Gastroesophageal sphincter (tissue), 4 donors: Measurements from ENCODE around the gene CHCHD1. TPM values are rescaled to one million over a fixed set of nuclear protein-coding genes. Genes with fewer than 3 reads are reported as not detected.

Experiments
- ATAC-seq: fragments of 150-250 bp; one replicate; pipeline ENCODE4 v1.9.1; 2016; ENCODE audit warnings: mild to moderate bottlenecking, moderate library complexity
- H3K27ac ChIP-seq, 4 donors: fragments of 200-600 bp; sonication (generic) in 3 of 4; 1 replicate in 3 of 4; 2 replicates in 1 of 4; pipeline ENCODE4 v1.5.1; 2016 to 2019
- H3K27me3 ChIP-seq: fragments of 200-600 bp; sonication (generic); one replicate; pipeline ENCODE4 v1.5.1; 2019
- H3K36me3 ChIP-seq, 2 donors: fragments of 200-600 bp; sonication (generic); one replicate each; pipeline ENCODE4 v1.5.1; 2019; ENCODE audit warnings: control low read depth in 1 of 2
- H3K4me1 ChIP-seq, 3 donors: fragments of 200-600 bp; sonication (generic); 1 replicate in 2 of 3; 2 replicates in 1 of 3; pipeline ENCODE4 v1.5.1; 2016 to 2019; ENCODE audit warnings: control low read depth in 2 of 3
- H3K4me3 ChIP-seq, 2 donors: fragments of 200-600 bp; sonication (generic); one replicate each; pipeline ENCODE4 v1.5.1; 2019; ENCODE audit warnings: mild to moderate bottlenecking in 1 of 2, moderate library complexity in 1 of 2
- H3K9me3 ChIP-seq, 3 donors: fragments of 200-600 bp; sonication (generic); one replicate each; pipeline ENCODE4 v1.5.1; 2017 to 2019; ENCODE audit warnings: control low read depth in 2 of 3
- CTCF ChIP-seq, 4 experiments: fragments of 200-600 bp in 2 of 4; fragments of 450-650 bp in 2 of 4; sonication (generic) in 1 of 4; IDR thresholded peaks; one replicate each; pipeline ENCODE4 v1.5.1; 2017 to 2019; ENCODE audit warnings: antibody characterized with exemption in 4 of 4, mild to moderate bottlenecking in 2 of 4, moderate library complexity in 2 of 4
- EP300 ChIP-seq: sonication (generic); formaldehyde crosslinking; IDR thresholded peaks from one replicate; pipeline ENCODE4 v1.6.1; 2017; ENCODE audit warnings: antibody characterized with exemption, mild to moderate bottlenecking
- POLR2A ChIP-seq, 2 donors: fragments of 450-650 bp; IDR thresholded peaks; one replicate each; pipeline ENCODE4 v1.6.1; 2017; ENCODE audit warnings: antibody characterized with exemption in 2 of 2, mild to moderate bottlenecking in 2 of 2, moderate library complexity in 1 of 2
- POLR2AphosphoS5 ChIP-seq: sonication (generic); formaldehyde crosslinking; IDR thresholded peaks from one replicate; pipeline ENCODE4 v1.6.1; 2017; ENCODE audit warnings: antibody characterized with exemption
- WGBS, 2 donors: methylation state at CpG; one replicate each; pipeline ENCODE4 v1.1.5; 2018; ENCODE audit warnings: low coverage in 1 of 2; 5-methylcytosine and 5-hydroxymethylcytosine counted together
- total RNA-seq, 4 donors: library from RNA; depleted of rRNA; stranded (reverse); fragments of >200 nt; gene quantifications; one replicate each; pipeline ENCODE4 v1.1.0, GENCODE V29; 2016

The CHCHD1 gene
- total RNA-seq, 4 donors from 2014 or later = 19.9 to 29.5 (median 21.4) TPM

- WGBS, 2 donors = 75 to 82% methylated on average over 4 to 7 of the region's 11 CpGs
- Histone ChIP-seq H3K27ac (no peak overlapping the region), H3K27me3 (no peaks in the 10 kb centered on the region), H3K4me3 (no peak overlapping the region), H3K36me3 (peaks cover 0 to 76% of the 10 kb centered on the region in 2 donors), H3K9me3 (no peaks in the 10 kb centered on the region), H3K4me1 (peaks cover 0 to 20% (median 9%) of the 10 kb centered on the region in 3 donors)
- ATAC-seq = no peak
- TF ChIP-seq POLR2AphosphoS5 = no peak
- no peak for TF ChIP-seq CTCF (IDR thresholded peaks at IDR 0.05)
- no peak for TF ChIP-seq EP300
- no peak for TF ChIP-seq POLR2A (IDR thresholded peaks at IDR 0.05)
Observed at GRCh38 chr10:73768881-73769280, 13.0 kb upstream of the CHCHD1 start.

DNA sequence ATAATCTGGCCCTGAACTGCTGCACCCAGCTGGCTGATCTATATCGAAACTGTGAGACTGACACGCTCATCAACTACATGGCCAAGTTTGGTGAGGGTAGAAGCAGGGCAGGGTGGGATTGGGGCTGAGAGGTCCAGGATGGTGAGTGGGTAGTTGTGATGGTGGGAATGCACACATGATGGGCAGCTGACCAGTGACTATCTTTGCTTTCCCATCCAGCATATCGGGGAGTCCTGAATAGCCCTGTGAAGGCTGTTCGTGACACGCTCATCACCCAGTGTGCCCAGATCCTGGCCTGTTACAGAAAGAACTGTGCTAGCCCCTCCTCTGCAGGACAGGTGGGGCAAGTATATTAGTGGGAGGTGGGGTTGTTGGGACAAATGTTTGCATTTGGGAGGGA is 12.5 kb upstream of the CHCHD1 start:
- no peak for ATAC-seq
- Histone ChIP-seq H3K9me3 (no peaks in the 10 kb centered on the region), H3K4me1 (peaks cover 2 to 25% (median 14%) of the 10 kb centered on the region in 3 donors), H3K27me3 (no peaks in the 10 kb centered on the region), H3K36me3 (peaks cover 0 to 71% of the 10 kb centered on the region in 2 donors), H3K4me3 (no peak overlapping the region), H3K27ac (no peak overlapping the region)
- no peak for TF ChIP-seq POLR2A (IDR thresholded peaks at IDR 0.05)
- no peak for TF ChIP-seq EP300
- no peak for TF ChIP-seq POLR2AphosphoS5
- TF ChIP-seq CTCF (IDR thresholded peaks at IDR 0.05) = no peak
- 89% methylated on average over 5 of the region's 5 CpGs; no CpG with 5 or more reads in 1 of the 2 donors for WGBS, 2 donors

DNA sequence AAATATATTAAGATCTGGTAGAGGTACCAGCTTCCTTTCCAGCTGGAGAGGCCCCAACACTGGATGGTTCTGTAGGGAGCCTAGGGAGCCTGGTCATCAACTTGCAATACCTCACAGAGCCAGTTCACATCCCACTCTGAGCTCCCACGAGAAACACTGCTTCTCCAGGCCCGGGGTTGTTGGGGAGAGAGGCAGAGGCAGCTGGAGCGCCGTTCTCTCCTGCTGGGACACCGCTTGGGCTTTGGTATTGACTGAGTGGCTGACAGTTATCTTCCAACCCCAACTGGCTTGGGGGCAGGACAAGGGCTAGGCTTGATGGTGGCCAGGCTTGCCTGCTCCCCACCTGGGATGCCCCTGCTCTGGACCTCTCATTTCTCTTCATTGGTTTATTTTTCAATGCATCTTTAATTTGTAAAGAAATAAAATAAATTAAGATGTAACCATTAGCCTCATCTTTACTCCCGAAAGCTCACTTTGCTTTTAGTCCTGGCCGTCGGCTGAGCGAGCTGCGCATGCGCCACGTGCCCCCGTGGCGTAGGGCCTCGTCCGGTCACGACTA is 10.0 kb upstream of the CHCHD1 start:
- H3K36me3 ChIP-seq = peaks cover 0 to 65% of the 10 kb centered on the region in 2 donors
- no peak for TF ChIP-seq POLR2AphosphoS5
- TF ChIP-seq EP300 = no peak
- TF ChIP-seq POLR2A (IDR thresholded peaks at IDR 0.05) = no peak
- no peak for TF ChIP-seq CTCF (IDR thresholded peaks at IDR 0.05)
- 0% methylated on average over 3 to 10 of the region's 17 CpGs for WGBS, 2 donors
- peak overlapping the region; percentile 86 to 99 (median 98) for H3K27ac ChIP-seq
- H3K4me1 ChIP-seq = peaks cover 2 to 44% (median 25%) of the 10 kb centered on the region in 3 donors
- no peaks in the 10 kb centered on the region for H3K27me3 ChIP-seq
- ATAC-seq = peak; percentile 4
- peak overlapping the region; percentile 74 to 94 for H3K4me3 ChIP-seq
- H3K9me3 ChIP-seq = no peaks in the 10 kb centered on the region

DNA sequence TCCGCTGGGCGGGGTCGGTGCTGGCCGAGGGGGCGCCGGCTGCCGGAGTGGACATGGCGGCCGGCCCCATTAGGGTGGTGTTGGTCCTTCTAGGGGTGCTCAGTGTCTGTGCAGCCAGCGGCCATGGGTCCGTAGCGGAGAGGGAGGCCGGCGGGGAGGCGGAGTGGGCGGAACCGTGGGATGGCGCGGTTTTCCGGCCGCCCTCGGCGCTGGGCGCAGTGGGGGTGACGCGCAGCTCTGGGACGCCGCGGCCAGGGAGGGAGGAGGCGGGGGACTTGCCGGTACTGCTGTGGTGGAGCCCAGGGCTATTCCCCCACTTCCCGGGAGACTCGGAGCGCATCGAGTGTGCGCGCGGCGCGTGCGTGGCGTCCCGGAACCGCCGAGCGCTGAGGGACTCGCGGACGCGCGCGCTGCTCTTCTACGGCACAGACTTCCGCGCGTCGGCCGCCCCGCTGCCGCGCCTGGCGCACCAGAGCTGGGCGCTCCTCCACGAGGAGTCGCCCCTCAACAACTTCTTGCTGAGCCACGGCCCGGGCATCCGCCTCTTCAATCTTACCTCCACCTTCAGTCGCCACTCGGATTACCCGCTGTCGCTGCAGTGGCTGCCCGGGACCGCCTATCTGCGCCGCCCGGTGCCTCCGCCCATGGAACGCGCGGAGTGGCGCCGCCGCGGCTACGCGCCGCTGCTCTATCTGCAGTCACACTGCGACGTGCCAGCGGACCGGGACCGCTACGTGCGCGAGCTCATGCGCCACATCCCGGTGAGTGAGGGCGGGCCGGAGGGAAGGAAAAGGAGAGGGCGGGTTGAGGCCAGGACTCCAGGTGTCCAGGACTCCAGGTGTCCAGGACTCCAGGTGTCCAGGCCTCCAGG is 9.3 kb upstream of the CHCHD1 start:
- no CpG with 5 or more reads among the region's 101 CpGs for WGBS, 2 donors
- H3K36me3 ChIP-seq = peaks cover 0 to 64% of the 10 kb centered on the region in 2 donors
- peaks cover 2 to 47% (median 25%) of the 10 kb centered on the region in 3 donors for H3K4me1 ChIP-seq
- TF ChIP-seq EP300 (no peak), POLR2AphosphoS5 (peak; percentile 89), CTCF (IDR thresholded peaks at IDR 0.05) (peak in 2 of 4 experiments; percentile 20 to 55), POLR2A (IDR thresholded peaks at IDR 0.05) (peak; percentile 69 to 70)
- ATAC-seq = peak; percentile 89
- no peaks in the 10 kb centered on the region for H3K9me3 ChIP-seq
- H3K27me3 ChIP-seq = no peaks in the 10 kb centered on the region
- H3K27ac ChIP-seq = peak overlapping the region; percentile 86 to 99 (median 98)
- peak overlapping the region; percentile 74 to 94 for H3K4me3 ChIP-seq
